ENCODE data around the gene SLC4A5. TPM values are rescaled to one million over a fixed set of nuclear protein-coding genes. Genes with fewer than 3 reads are reported as not detected.

SLC4A5 gene
- total RNA-seq, 2 donors from 2014 or later: 9.1 to 10.5 TPM

GRCh38 chr2:74374509-74375205, 31.4 kb upstream of the SLC4A5 start:
- Mint-ChIP-seq H3K27me3 (no peaks in the 10 kb centered on the region), H3K36me3 (ENCODE audit: low read depth) (peaks cover 17% of the 10 kb centered on the region), H3K4me1 (peaks cover 26% of the 10 kb centered on the region), H3K4me3 (peak overlapping the region; percentile 55), H3K27ac (no peak overlapping the region)
- no peak for ATAC-seq
- H3K9me3 ChIP-seq (ENCODE audit: control insufficient read depth, low read length, poor library complexity, severe bottlenecking): no peaks in the 10 kb centered on the region
- DNase-seq: no peak

- H3K27me3 Mint-ChIP-seq: no peaks in the 10 kb centered on the region
- DNase-seq: no peak
- peaks cover 22% of the 10 kb centered on the region for H3K4me1 Mint-ChIP-seq
- H3K36me3 Mint-ChIP-seq (ENCODE audit: low read depth): peaks cover 17% of the 10 kb centered on the region
- H3K27ac Mint-ChIP-seq: no peak overlapping the region
- H3K4me3 Mint-ChIP-seq: no peak overlapping the region
- no peak for ATAC-seq
- H3K9me3 ChIP-seq (ENCODE audit: control insufficient read depth, low read length, poor library complexity, severe bottlenecking): no peaks in the 10 kb centered on the region
These were observed 30.8 kb upstream of the SLC4A5 start for GRCh38 chr2:74373985-74374384.

- ATAC-seq (no peak), DNase-seq (no peak)
- Mint-ChIP-seq H3K36me3 (ENCODE audit: low read depth) (peaks cover 22% of the 10 kb centered on the region), H3K27me3 (no peaks in the 10 kb centered on the region), H3K4me1 (peaks cover 21% of the 10 kb centered on the region), H3K27ac (peak overlapping the region; percentile 78), H3K4me3 (no peak overlapping the region)
- H3K9me3 ChIP-seq (ENCODE audit: control insufficient read depth, low read length, poor library complexity, severe bottlenecking): no peaks in the 10 kb centered on the region
These were observed 30.0 kb upstream of the SLC4A5 start for GRCh38 chr2:74373221-74373676.

GRCh38 chr2:74372674-74373073, 29.5 kb upstream of the SLC4A5 start:
- Mint-ChIP-seq H3K27me3 (no peaks in the 10 kb centered on the region), H3K4me1 (peaks cover 21% of the 10 kb centered on the region), H3K4me3 (no peak overlapping the region), H3K27ac (peak overlapping the region; percentile 78), H3K36me3 (ENCODE audit: low read depth) (peaks cover 25% of the 10 kb centered on the region)
- no peaks in the 10 kb centered on the region for H3K9me3 ChIP-seq (ENCODE audit: control insufficient read depth, low read length, poor library complexity, severe bottlenecking)
- no peak for ATAC-seq
- no peak for DNase-seq

GRCh38 chr2:74371421-74371820, 28.2 kb upstream of the SLC4A5 start:
- ATAC-seq (no peak), DNase-seq (no peak)
- Mint-ChIP-seq H3K36me3 (ENCODE audit: low read depth) (peaks cover 25% of the 10 kb centered on the region), H3K4me1 (peaks cover 21% of the 10 kb centered on the region), H3K27me3 (no peaks in the 10 kb centered on the region), H3K4me3 (no peak overlapping the region), H3K27ac (no peak overlapping the region)
- no peaks in the 10 kb centered on the region for H3K9me3 ChIP-seq (ENCODE audit: control insufficient read depth, low read length, poor library complexity, severe bottlenecking)

- Mint-ChIP-seq H3K4me1 (peaks cover 18% of the 10 kb centered on the region), H3K27ac (no peak overlapping the region), H3K4me3 (no peak overlapping the region), H3K36me3 (ENCODE audit: low read depth) (peaks cover 32% of the 10 kb centered on the region), H3K27me3 (no peaks in the 10 kb centered on the region)
- no peaks in the 10 kb centered on the region for H3K9me3 ChIP-seq (ENCODE audit: control insufficient read depth, low read length, poor library complexity, severe bottlenecking)
- ATAC-seq (no peak), DNase-seq (no peak)
These were observed 26.8 kb upstream of the SLC4A5 start for GRCh38 chr2:74369976-74370375.

- Mint-ChIP-seq H3K36me3 (ENCODE audit: low read depth) (peaks cover 32% of the 10 kb centered on the region), H3K27ac (peak overlapping the region; percentile 24), H3K4me3 (no peak overlapping the region), H3K4me1 (peaks cover 16% of the 10 kb centered on the region), H3K27me3 (no peaks in the 10 kb centered on the region)
- H3K9me3 ChIP-seq (ENCODE audit: control insufficient read depth, low read length, poor library complexity, severe bottlenecking): no peaks in the 10 kb centered on the region
- ATAC-seq (no peak), DNase-seq (no peak)
These were observed 25.3 kb upstream of the SLC4A5 start for GRCh38 chr2:74368499-74368898.

GRCh38 chr2:74367789-74368188, 24.6 kb upstream of the SLC4A5 start:
- no peak for ATAC-seq
- no peaks in the 10 kb centered on the region for H3K9me3 ChIP-seq (ENCODE audit: control insufficient read depth, low read length, poor library complexity, severe bottlenecking)
- H3K4me1 Mint-ChIP-seq: peaks cover 12% of the 10 kb centered on the region
- H3K27me3 Mint-ChIP-seq: no peaks in the 10 kb centered on the region
- peak overlapping the region; percentile 24 for H3K27ac Mint-ChIP-seq
- H3K36me3 Mint-ChIP-seq (ENCODE audit: low read depth): peaks cover 32% of the 10 kb centered on the region
- no peak overlapping the region for H3K4me3 Mint-ChIP-seq
- DNase-seq: no peak

- H3K4me3 Mint-ChIP-seq: no peak overlapping the region
- no peak for DNase-seq
- H3K27me3 Mint-ChIP-seq: no peaks in the 10 kb centered on the region
- H3K36me3 Mint-ChIP-seq (ENCODE audit: low read depth): peaks cover 32% of the 10 kb centered on the region
- H3K27ac Mint-ChIP-seq: no peak overlapping the region
- H3K9me3 ChIP-seq (ENCODE audit: control insufficient read depth, low read length, poor library complexity, severe bottlenecking): no peaks in the 10 kb centered on the region
- ATAC-seq: no peak
- peaks cover 4% of the 10 kb centered on the region for H3K4me1 Mint-ChIP-seq
These were observed 22.8 kb upstream of the SLC4A5 start for GRCh38 chr2:74366036-74366435.

- H3K36me3 Mint-ChIP-seq (ENCODE audit: low read depth): peaks cover 31% of the 10 kb centered on the region
- no peak overlapping the region for H3K4me3 Mint-ChIP-seq
- ATAC-seq (no peak), DNase-seq (no peak)
- H3K27me3 Mint-ChIP-seq: no peaks in the 10 kb centered on the region
- peaks cover 4% of the 10 kb centered on the region for H3K4me1 Mint-ChIP-seq
- H3K27ac Mint-ChIP-seq: no peak overlapping the region
- H3K9me3 ChIP-seq (ENCODE audit: control insufficient read depth, low read length, poor library complexity, severe bottlenecking): no peaks in the 10 kb centered on the region
These were observed 21.6 kb upstream of the SLC4A5 start for GRCh38 chr2:74364533-74365505.

- Mint-ChIP-seq H3K4me3 (no peak overlapping the region), H3K36me3 (ENCODE audit: low read depth) (peaks cover 34% of the 10 kb centered on the region), H3K27ac (peak overlapping the region; percentile 21), H3K4me1 (peaks cover 7% of the 10 kb centered on the region), H3K27me3 (no peaks in the 10 kb centered on the region)
- no peaks in the 10 kb centered on the region for H3K9me3 ChIP-seq (ENCODE audit: control insufficient read depth, low read length, poor library complexity, severe bottlenecking)
- no peak for DNase-seq
- ATAC-seq: no peak
These were observed 18.1 kb upstream of the SLC4A5 start for GRCh38 chr2:74361327-74361726.

GRCh38 chr2:74357627-74358026, 14.4 kb upstream of the SLC4A5 start:
- no peak for DNase-seq
- no peak overlapping the region for H3K4me3 Mint-ChIP-seq
- H3K4me1 Mint-ChIP-seq: peaks cover 6% of the 10 kb centered on the region
- peak overlapping the region; percentile 32 for H3K27ac Mint-ChIP-seq
- peaks cover 27% of the 10 kb centered on the region for H3K36me3 Mint-ChIP-seq (ENCODE audit: low read depth)
- no peaks in the 10 kb centered on the region for H3K9me3 ChIP-seq (ENCODE audit: control insufficient read depth, low read length, poor library complexity, severe bottlenecking)
- no peak for ATAC-seq
- H3K27me3 Mint-ChIP-seq: no peaks in the 10 kb centered on the region

GRCh38 chr2:74349889-74350288, 6.7 kb upstream of the SLC4A5 start:
- no peak for ATAC-seq
- no peak for DNase-seq
- no peak overlapping the region for H3K27ac Mint-ChIP-seq
- no peak overlapping the region for H3K4me3 Mint-ChIP-seq
- H3K36me3 Mint-ChIP-seq (ENCODE audit: low read depth): peaks cover under 1% of the 10 kb centered on the region
- H3K9me3 ChIP-seq (ENCODE audit: control insufficient read depth, low read length, poor library complexity, severe bottlenecking): no peaks in the 10 kb centered on the region
- no peaks in the 10 kb centered on the region for H3K27me3 Mint-ChIP-seq
- H3K4me1 Mint-ChIP-seq: peaks cover 10% of the 10 kb centered on the region

All from T-helper 17 cell (primary cell).